ENCODE data around the gene TINAGL1.

The TINAGL1 gene

GRCh38 chr1:31628931-31629556 lies 52.7 kb downstream of the TINAGL1 start:
- Histone ChIP-seq H3K27me3 (ENCODE audit: insufficient read depth, low read depth, severe bottlenecking) (no peaks in the 10 kb centered on the region), H3K36me3 (peaks cover 41% of the 10 kb centered on the region)

GRCh38 chr1:31632649-31633048 lies 56.3 kb downstream of the TINAGL1 start:
- no peaks in the 10 kb centered on the region for H3K9me3 ChIP-seq (ENCODE audit: severe bottlenecking)
- DNase-seq, result no peak
- H3K4me3 ChIP-seq (ENCODE audit: low read depth, low read length), result no peak overlapping the region
- H3K27me3 ChIP-seq (ENCODE audit: insufficient read depth, low read depth, severe bottlenecking), result no peaks in the 10 kb centered on the region
- peaks cover 41% of the 10 kb centered on the region for H3K36me3 ChIP-seq
- no peak overlapping the region for H3K27ac ChIP-seq
- no peak for TF ChIP-seq CTCF (IDR thresholded peaks at IDR 0.05; ENCODE audit: low read depth, low read length)

More at GRCh38 chr1:31628931-31629556, 52.7 kb downstream of the TINAGL1 start:
- H3K4me3 ChIP-seq (ENCODE audit: low read depth, low read length), result no peak overlapping the region
- H3K9me3 ChIP-seq (ENCODE audit: severe bottlenecking), result no peaks in the 10 kb centered on the region
- no peak for TF ChIP-seq CTCF (IDR thresholded peaks at IDR 0.05; ENCODE audit: low read depth, low read length)
- H3K27ac ChIP-seq, result no peak overlapping the region
- DNase-seq, result no peak

- Histone ChIP-seq H3K9me3 (ENCODE audit: severe bottlenecking) (no peaks in the 10 kb centered on the region), H3K27ac (no peak overlapping the region), H3K36me3 (peaks cover 41% of the 10 kb centered on the region), H3K27me3 (ENCODE audit: insufficient read depth, low read depth, severe bottlenecking) (no peaks in the 10 kb centered on the region), H3K4me3 (ENCODE audit: low read depth, low read length) (no peak overlapping the region)
- peak; percentile 72 for TF ChIP-seq CTCF (IDR thresholded peaks at IDR 0.05; ENCODE audit: low read depth, low read length)
- DNase-seq, result peak; percentile 65
These were observed 56.8 kb downstream of the TINAGL1 start for GRCh38 chr1:31633117-31633516.
